H1 (cell line): ENCODE measurements around the gene BRME1. TPM values are rescaled to one million over a fixed set of nuclear protein-coding genes. Genes with fewer than 3 reads are reported as not detected.

Experiments used
- CTCF ChIA-PET: fragments of 300-600 bp; sonication (Branson Sonifier 250); formaldehyde crosslinking; loops from one replicate; lab custom pipeline; 2021; ENCODE audit not compliant: partially characterized antibody; lab: Charles Lee
- POLR2A ChIA-PET: fragments of 300-600 bp; sonication (Branson Sonifier 250); formaldehyde crosslinking; loops from one replicate; lab custom pipeline; 2021; ENCODE audit warnings: inconsistent platforms; ENCODE audit not compliant: partially characterized antibody; lab: Charles Lee
- DNase-seq, 2 experiments: peaks; one replicate each; pipeline versions ENCODE4 v3.0.0 to v3.0.0-alpha.2; 2010 to 2022; ENCODE audit warnings: low spot score in 2 of 2, low read depth in 1 of 2, mixed read lengths in 1 of 2
- FAIRE-seq: peaks from 2 replicates; lab custom pipeline; 2011; peaks lifted over from hg19 to GRCh38; lab: Jason Lieb, UNC
- H2AFZ ChIP-seq: 2 replicates; pipeline ENCODE4 v1.8.1; 2012; ENCODE audit warnings: low read length, inconsistent platforms
- H2AK5ac ChIP-seq: 2 replicates; pipeline ENCODE4 v1.6.1; 2013; ENCODE audit warnings: low read depth, low read length
- H2BK120ac ChIP-seq: replicated peaks from 2 replicates; pipeline ENCODE3; 2013; ENCODE audit warnings: low read depth, low read length, inconsistent platforms
- H2BK12ac ChIP-seq: 2 replicates; pipeline ENCODE4 v1.6.1; 2013; ENCODE audit warnings: low read depth, low read length
- H2BK15ac ChIP-seq: 2 replicates; pipeline ENCODE4 v1.6.1; 2013; ENCODE audit warnings: low read length
- H2BK20ac ChIP-seq: 2 replicates; pipeline ENCODE4 v1.6.1; 2013; ENCODE audit warnings: low read length
- H2BK5ac ChIP-seq: 2 replicates; pipeline ENCODE4 v1.6.1; 2013; ENCODE audit warnings: low read depth, low read length
- H3K14ac ChIP-seq: 2 replicates; pipeline ENCODE4 v1.6.1; 2013; ENCODE audit warnings: inconsistent platforms; ENCODE audit not compliant: insufficient read length
- H3K18ac ChIP-seq: 2 replicates; pipeline ENCODE4 v1.6.1; 2013; ENCODE audit warnings: low read length; ENCODE audit errors: extremely low read depth
- H3K23ac ChIP-seq: 2 replicates; pipeline ENCODE4 v1.6.1; 2013; ENCODE audit warnings: inconsistent platforms; ENCODE audit not compliant: insufficient read length
- H3K23me2 ChIP-seq: 2 replicates; pipeline ENCODE4 v1.6.1; 2013; ENCODE audit warnings: low read depth, low read length
- H3K27ac ChIP-seq: 2 replicates; pipeline ENCODE4 v1.6.1; 2011; ENCODE audit warnings: low read depth, low read length, inconsistent platforms
- H3K27me3 ChIP-seq, 4 experiments: replicated peaks in 1 of 4; 1 replicate in 1 of 4; 2 replicates in 3 of 4; pipeline versions ENCODE4 v1.6.1 to v1.8.1; 2011 to 2013; ENCODE audit warnings: low read length in 3 of 4, mild to moderate bottlenecking in 3 of 4, inconsistent platforms in 2 of 4, mixed read lengths in 2 of 4, moderate library complexity in 1 of 4; ENCODE audit not compliant: control insufficient read depth in 3 of 4, insufficient read depth in 3 of 4; ENCODE audit errors: extremely low read depth in 1 of 4
- H3K36me3 ChIP-seq, 4 experiments: 2 replicates each; pipeline versions ENCODE4 v1.6.1 to v1.8.1; 2011 to 2013; ENCODE audit warnings: mild to moderate bottlenecking in 4 of 4, low read length in 3 of 4, moderate library complexity in 2 of 4, control low read depth in 1 of 4, inconsistent platforms in 1 of 4; ENCODE audit not compliant: insufficient read depth in 4 of 4, control insufficient read depth in 2 of 4
- H3K4ac ChIP-seq: replicated peaks from 2 replicates; pipeline ENCODE3; 2013; ENCODE audit warnings: low read length, low read depth, mixed read lengths, inconsistent platforms; ENCODE audit not compliant: insufficient read length
- H3K4me1 ChIP-seq, 4 experiments: replicated peaks in 1 of 4; 1 replicate in 1 of 4; 2 replicates in 3 of 4; pipeline versions ENCODE4 v1.6.1 to v1.8.1; 2011 to 2013; ENCODE audit warnings: low read length in 3 of 4, inconsistent platforms in 2 of 4, mixed read lengths in 1 of 4; ENCODE audit not compliant: insufficient read depth in 4 of 4, control insufficient read depth in 3 of 4
- H3K4me2 ChIP-seq, 2 experiments: 2 replicates each; pipeline versions ENCODE4 v1.6.1 to v1.8.1; 2011 to 2013; ENCODE audit warnings: low read depth in 2 of 2, low read length in 2 of 2, control low read depth in 1 of 2, inconsistent platforms in 1 of 2, mild to moderate bottlenecking in 1 of 2; ENCODE audit not compliant: insufficient read depth in 1 of 2
- H3K4me3 ChIP-seq, 4 experiments: fragments of 200-600, 300-600 bp in 1 of 4; sonication (generic), shearing (Covaris generic), sonication (Bioruptor Twin) in 1 of 4; 2 replicates each; pipeline versions ENCODE4 v1.5.1 to v1.8.1; 2011 to 2016; ENCODE audit warnings: low read length in 4 of 4, low read depth in 3 of 4, control low read depth in 2 of 4, inconsistent platforms in 2 of 4, mild to moderate bottlenecking in 2 of 4, mixed read lengths in 1 of 4, moderate library complexity in 1 of 4; ENCODE audit not compliant: insufficient read depth in 2 of 4; ENCODE audit errors: extremely low read depth in 1 of 4
- H3K56ac ChIP-seq: replicated peaks from 2 replicates; pipeline ENCODE3; 2013; ENCODE audit warnings: low read depth, mild to moderate bottlenecking, mixed read lengths, low read length, inconsistent platforms; ENCODE audit not compliant: insufficient read length
- H3K79me1 ChIP-seq: 2 replicates; pipeline ENCODE4 v1.6.1; 2013; ENCODE audit warnings: low read depth, low read length, control low read depth
- H3K79me2 ChIP-seq, 2 experiments: 2 replicates each; pipeline versions ENCODE4 v1.6.1 to v1.8.1; 2012 to 2013; ENCODE audit warnings: low read length in 2 of 2, mild to moderate bottlenecking in 2 of 2, inconsistent platforms in 1 of 2; ENCODE audit not compliant: insufficient read depth in 2 of 2, control insufficient read depth in 1 of 2
- H3K9ac ChIP-seq, 4 experiments: replicated peaks in 1 of 4; 1 replicate in 1 of 4; 2 replicates in 3 of 4; pipeline versions ENCODE4 v1.6.1 to v1.8.1; 2011 to 2013; ENCODE audit warnings: low read depth in 3 of 4, low read length in 3 of 4, control low read depth in 2 of 4, mild to moderate bottlenecking in 2 of 4, moderate library complexity in 2 of 4, inconsistent platforms in 1 of 4; ENCODE audit errors: extremely low read depth in 1 of 4
- H3K9me3 ChIP-seq, 2 experiments: 2 replicates each; pipeline versions ENCODE4 v1.6.1 to v1.8.1; 2012 to 2013; ENCODE audit warnings: mild to moderate bottlenecking in 2 of 2, moderate library complexity in 2 of 2, control low read depth in 1 of 2, inconsistent platforms in 1 of 2, low read depth in 1 of 2, low read length in 1 of 2, mixed read lengths in 1 of 2; ENCODE audit not compliant: insufficient read depth in 2 of 2
- H4K20me1 ChIP-seq, 2 experiments: replicated peaks in 1 of 2; 2 replicates each; pipeline versions ENCODE3 to v1.8.1; 2011 to 2013; ENCODE audit warnings: inconsistent platforms in 2 of 2, low read length in 2 of 2, mild to moderate bottlenecking in 1 of 2; ENCODE audit not compliant: insufficient read depth in 2 of 2, control insufficient read depth in 1 of 2
- H4K5ac ChIP-seq: 2 replicates; pipeline ENCODE4 v1.6.1; 2013; ENCODE audit warnings: low read length, low read depth, mixed read lengths, inconsistent platforms; ENCODE audit not compliant: insufficient read length
- H4K8ac ChIP-seq: 2 replicates; pipeline ENCODE4 v1.8.0; 2013; ENCODE audit warnings: mild to moderate bottlenecking, moderate library complexity, low read length, inconsistent platforms; ENCODE audit not compliant: insufficient read depth; ENCODE audit errors: extremely low read depth
- H4K91ac ChIP-seq: replicated peaks from 2 replicates; pipeline ENCODE3; 2013; ENCODE audit warnings: low read length, mixed read lengths, inconsistent platforms; ENCODE audit not compliant: insufficient read length
- CBX8 ChIP-seq: fragments of 300-800, 300-1000 bp; sonication (generic); IDR thresholded peaks from 2 replicates; pipeline ENCODE4 v1.7.1; 2016; ENCODE audit warnings: low read depth, low read length, borderline replicate concordance
- CTCF ChIP-seq, 3 experiments: IDR thresholded peaks; 1 replicate in 2 of 3; 2 replicates in 1 of 3; pipeline versions ENCODE4 v1.5.1 to v1.6.1; 2011; ENCODE audit warnings: low read length in 3 of 3, mild to moderate bottlenecking in 3 of 3, inconsistent platforms in 2 of 3, low read depth in 1 of 3, moderate library complexity in 1 of 3; ENCODE audit not compliant: insufficient read depth in 1 of 3; ENCODE audit errors: control extremely low read depth in 1 of 3
- EGR1 ChIP-seq: IDR thresholded peaks from 2 replicates; pipeline ENCODE4 v1.6.1; 2011; ENCODE audit warnings: low read depth, low read length, borderline replicate concordance
- GABPA ChIP-seq: IDR thresholded peaks from 2 replicates; pipeline ENCODE4 v1.6.1; 2011; ENCODE audit warnings: mild to moderate bottlenecking, low read length, moderate library complexity, borderline replicate concordance; ENCODE audit not compliant: insufficient read depth
- KDM4A ChIP-seq: IDR thresholded peaks from one replicate; pipeline ENCODE4 v1.7.1; 2012; ENCODE audit warnings: low read depth, mild to moderate bottlenecking, moderate library complexity, low read length, inconsistent platforms; ENCODE audit not compliant: severe bottlenecking
- KDM5A ChIP-seq: fragments of 200-600 bp; IDR thresholded peaks from 2 replicates; pipeline ENCODE4 v1.7.1; 2012; ENCODE audit warnings: mild to moderate bottlenecking, low read length, inconsistent platforms, mixed read lengths
- NRF1 ChIP-seq: IDR thresholded peaks from 2 replicates; pipeline ENCODE4 v1.6.1; 2011; ENCODE audit warnings: mild to moderate bottlenecking, low read depth, low read length, improper control_type of control experiment
- SIX5 ChIP-seq: IDR thresholded peaks from 2 replicates; pipeline ENCODE4 v1.6.1; 2011; ENCODE audit warnings: mild to moderate bottlenecking, low read depth, low read length
- SP2 ChIP-seq: IDR thresholded peaks from 2 replicates; pipeline ENCODE4 v1.6.1; 2012; ENCODE audit warnings: mild to moderate bottlenecking, low read length, inconsistent platforms
- SRF ChIP-seq: IDR thresholded peaks from 2 replicates; pipeline ENCODE4 v1.6.1; 2011; ENCODE audit warnings: mild to moderate bottlenecking, low read depth, low read length, moderate library complexity
- SUZ12 ChIP-seq: fragments of 200-600 bp; sonication (generic); IDR thresholded peaks from 2 replicates; pipeline ENCODE4 v1.6.1; 2012; ENCODE audit warnings: mild to moderate bottlenecking, inconsistent platforms, low read length, moderate library complexity, mixed read lengths
- TCF12 ChIP-seq: IDR thresholded peaks from 2 replicates; pipeline ENCODE4 v1.6.1; 2011; ENCODE audit warnings: low read depth, mild to moderate bottlenecking, low read length
- WGBS, 2 experiments: shearing (Covaris generic) in 1 of 2; methylation state at CpG; one replicate each; pipeline versions ENCODE4 v1.1.6 to v1.1.7; 2013 to 2015; ENCODE audit warnings: low lambda C conversion rate in 2 of 2, mixed read lengths in 2 of 2, inconsistent platforms in 1 of 2, low coverage in 1 of 2, missing lambda C conversion rate in 1 of 2; ENCODE audit not compliant: insufficient replicate concordance in 2 of 2, insufficient coverage in 1 of 2, insufficient read length in 1 of 2; ENCODE audit errors: extremely low coverage in 1 of 2, missing lambda C conversion rate in 1 of 2; 5-methylcytosine and 5-hydroxymethylcytosine counted together
- polyA plus RNA-seq, 7 experiments: library from polyadenylated mRNA; depleted of rRNA in 3 of 7; stranded (reverse) in 5 of 7; unstranded in 2 of 7; fragments of >200 nt in 5 of 7; fragments of 200-250 nt in 2 of 7; gene quantifications; 1 replicate in 5 of 7; 2 replicates in 1 of 7; 4 replicates in 1 of 7; pipeline versions ENCODE4 v1.2.1 to v1.2.3, GENCODE V29; 2011 to 2013; ENCODE audit warnings: missing spikeins in 2 of 7, mixed read lengths in 2 of 7
- total RNA-seq: library from RNA; stranded (reverse); fragmentation: NEBNext Ultra II Directional; extraction: Animal tissue kit (Norgen Biotek cat#: 25700); gene quantifications from 2 replicates; pipeline ENCODE4 v1.2.1, GENCODE V29; 2021

Gene BRME1
- total and polyA plus RNA-seq, 2 of the 8 experiments (the other 6 are each of a cell fraction or from before 2014, with no cell fraction given) = 4.6 to 4.7 TPM

GRCh38 chr19:13926010-13926409 lies 20.1 kb upstream of the BRME1 start:
- no peak overlapping the region for H2AFZ ChIP-seq
- no peak overlapping the region for H3K23ac ChIP-seq
- ChIA-PET CTCF (interaction anchor here (0.6 to 1.2 kb wide), 5 partner anchors 52 to 122 kb away, joined by 3 to 4 read pairs (median 3); no protein-coding TSS in a partner anchor), POLR2A (interaction anchor here (0.6 to 3.7 kb wide), 5 partner anchors 7 to 782 kb away, joined by 3 to 9 read pairs (median 3); no protein-coding TSS in a partner anchor)
- peaks cover 0 to 5% (median 0%) of the 10 kb centered on the region in 4 experiments; a peak in 2 of 7 replicates for H3K4me1 ChIP-seq
- no peak overlapping the region for H3K4ac ChIP-seq
- no peak overlapping the region for H2BK15ac ChIP-seq
- no peaks in the 10 kb centered on the region for H4K20me1 ChIP-seq
- no peaks in the 10 kb centered on the region for H3K27me3 ChIP-seq
- no peak overlapping the region for H4K91ac ChIP-seq
- FAIRE-seq (no peak), DNase-seq (no peak)
- H3K4me3 ChIP-seq = no peak overlapping the region
- no peak overlapping the region for H3K18ac ChIP-seq
- H2BK20ac ChIP-seq = no peak overlapping the region
- no peak overlapping the region for H4K8ac ChIP-seq
- no peak overlapping the region for H2BK5ac ChIP-seq
- no peak overlapping the region for H3K56ac ChIP-seq
- no peak overlapping the region for H2BK120ac ChIP-seq
- no peaks in the 10 kb centered on the region for H3K79me2 ChIP-seq
- H3K9ac ChIP-seq = no peak overlapping the region
- H3K27ac ChIP-seq = no peak overlapping the region
- no peak overlapping the region for H3K14ac ChIP-seq
- H2BK12ac ChIP-seq = no peak overlapping the region
- H2AK5ac ChIP-seq = no peak overlapping the region
- H4K5ac ChIP-seq = no peak overlapping the region
- H3K79me1 ChIP-seq = no peaks in the 10 kb centered on the region
- H3K9me3 ChIP-seq = peaks cover 2% of the 10 kb centered on the region in 2 experiments; a peak in 3 of 4 replicates
- 83% methylated on average over 3 of the region's 4 CpGs; no CpG with 5 or more reads in 1 of the 2 experiments for WGBS, 2 experiments
- peaks cover 6 to 45% (median 31%) of the 10 kb centered on the region in 4 experiments; a peak in 7 of 8 replicates for H3K36me3 ChIP-seq
- no peak overlapping the region for H3K4me2 ChIP-seq
- no peaks in the 10 kb centered on the region for H3K23me2 ChIP-seq
- TF ChIP-seq TCF12 (no peak), CBX8 (no peak), KDM5A (no peak), SUZ12 (no peak), KDM4A (no peak), NRF1 (no peak), CTCF (IDR thresholded peaks at IDR 0.05; ENCODE audit: control extremely low read depth in 1 of 3, insufficient read depth in 1 of 3, low read depth in 1 of 3, low read length in 3 of 3) (no peak), GABPA (no peak), SP2 (no peak), SRF (no peak), SIX5 (no peak), EGR1 (no peak)
